NOMO-1 treated with dmso at 0.1 percent for 144 hours (cell line): ENCODE data around the gene NCKAP5L.
"Not testable (repeated sequence)": the region's sequence is repeated elsewhere in the genome, so short reads cannot be mapped to it uniquely, and the experiment has no call there.

ENCODE experiments used
- DNase-seq: peaks from one replicate; lab custom pipeline; 2025; ENCODE audit not compliant: unreplicated experiment; lab: John Stamatoyannopoulos, UW

Gene NCKAP5L

GRCh38 chr12:49865109-49865781 is 37.0 kb upstream of the NCKAP5L start:
- DNase-seq: no peak

DNA sequence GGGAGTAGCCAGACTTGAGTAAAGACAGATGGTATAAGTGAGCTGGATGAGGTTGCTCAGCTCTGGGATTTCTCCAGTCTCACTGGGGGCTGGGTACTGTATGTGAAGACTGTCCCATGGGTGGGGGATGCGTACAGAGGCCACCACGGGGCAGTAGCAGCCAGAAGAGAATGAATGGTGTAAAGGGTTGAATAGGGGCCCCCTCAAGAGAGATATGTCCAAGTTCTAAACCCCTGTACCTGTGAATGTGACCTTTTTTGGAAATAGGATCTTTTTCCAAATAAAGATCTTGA is 36.5 kb upstream of the NCKAP5L start:
- no peak for DNase-seq

GRCh38 chr12:49863946-49864797 is 36.0 kb upstream of the NCKAP5L start:
- DNase-seq: no peak

GRCh38 chr12:49860921-49861320 is 32.7 kb upstream of the NCKAP5L start:
- DNase-seq: not testable (repeated sequence)

- not testable (repeated sequence) for DNase-seq
Observed at GRCh38 chr12:49855890-49856289, 27.7 kb upstream of the NCKAP5L start.

- DNase-seq: no peak
Observed at GRCh38 chr12:49854976-49855375, 26.8 kb upstream of the NCKAP5L start.

DNA sequence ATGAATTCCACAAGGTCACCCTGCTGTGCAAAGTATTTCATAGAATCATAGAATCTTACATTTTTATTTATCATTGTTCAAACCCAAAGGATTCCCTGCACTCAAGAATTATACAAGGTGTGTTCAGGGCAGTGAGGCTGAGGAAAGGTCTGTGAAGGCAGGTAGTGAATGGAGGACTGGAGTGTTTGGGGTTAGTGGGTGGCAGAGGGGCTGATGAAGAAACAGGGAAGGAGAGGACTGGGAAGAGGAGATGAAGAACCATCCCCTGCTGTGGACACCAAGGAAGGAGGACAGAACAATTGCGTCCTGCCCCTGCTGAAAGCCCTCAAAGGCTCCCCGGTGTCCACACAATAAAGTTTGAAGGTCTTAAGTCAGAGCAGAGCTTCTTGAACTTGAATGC is 25.5 kb upstream of the NCKAP5L start:
- no peak for DNase-seq

DNA sequence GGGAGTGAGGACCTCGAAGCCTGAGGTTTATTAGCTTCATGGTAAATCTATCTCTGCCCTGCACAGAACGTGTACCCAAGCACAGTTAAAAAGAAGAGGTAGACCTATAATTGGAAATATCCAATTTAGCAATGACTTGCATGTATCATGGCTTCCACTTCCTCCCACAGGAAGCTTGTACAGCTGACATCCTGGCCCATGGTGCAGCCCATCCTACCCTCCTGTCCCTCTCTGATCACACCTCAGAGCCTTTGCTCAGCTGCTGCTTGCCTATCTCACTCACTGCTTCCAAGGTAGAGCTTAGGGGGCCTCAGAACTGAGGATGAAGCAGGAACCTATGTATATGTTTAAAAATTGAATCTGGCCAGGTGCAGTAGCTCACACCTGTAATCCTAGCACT is 18.9 kb upstream of the NCKAP5L start:
- no peak for DNase-seq

DNA sequence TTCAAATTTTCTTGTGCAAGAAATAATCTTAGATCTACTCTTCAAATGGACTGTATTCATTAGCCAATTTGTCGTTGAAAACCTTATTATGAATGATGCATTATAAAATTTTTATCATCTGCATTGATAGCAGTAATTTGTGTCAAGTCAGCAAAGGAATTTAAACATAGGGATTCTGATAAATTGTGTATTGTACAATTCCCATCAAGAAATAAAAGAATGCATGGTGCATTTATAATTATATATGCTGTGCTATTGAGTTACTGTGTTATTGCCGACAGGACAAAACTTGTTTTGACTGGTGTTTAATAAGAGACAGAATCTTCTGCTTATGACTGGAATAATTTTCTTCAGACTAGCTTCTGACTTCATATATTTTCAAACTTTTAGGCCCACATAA is 17.8 kb upstream of the NCKAP5L start:
- DNase-seq: no peak

GRCh38 chr12:49843876-49844437 is 15.7 kb upstream of the NCKAP5L start:
- no peak for DNase-seq

GRCh38 chr12:49843411-49843810 is 15.2 kb upstream of the NCKAP5L start:
- no peak for DNase-seq

- DNase-seq: peak; percentile 94
Observed at GRCh38 chr12:49842519-49843352, 14.5 kb upstream of the NCKAP5L start, which contains the start of gene BCDIN3D. Gene BCDIN3D, minus strand, starts transcription at chr12:49843106. Its CDS starts 19 bp downstream, at chr12:49843087.

GRCh38 chr12:49838973-49839633 is 10.9 kb upstream of the NCKAP5L start:
- no peak for DNase-seq

GRCh38 chr12:49832836-49833421 is 4.7 kb upstream of the NCKAP5L start:
- no peak for DNase-seq

DNA sequence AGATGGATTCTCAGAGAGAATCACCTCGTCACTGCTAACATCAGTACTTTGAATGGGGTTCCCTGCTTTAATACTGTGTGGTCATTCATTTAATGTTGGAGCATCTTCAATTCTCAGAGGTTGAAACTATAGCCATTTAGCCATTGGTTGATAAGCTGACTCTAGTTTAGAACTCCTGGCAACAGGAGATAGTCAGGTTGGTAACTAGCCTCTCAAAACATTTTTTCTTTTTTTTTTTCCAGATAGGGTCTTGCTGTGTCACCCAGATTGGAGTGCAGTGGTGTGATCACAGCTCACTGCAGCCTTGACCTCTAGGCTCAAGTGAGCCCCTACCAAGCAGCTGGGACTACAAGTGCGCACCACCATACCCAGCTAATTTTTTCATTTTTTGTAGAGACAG is 3.5 kb upstream of the NCKAP5L start:
- no peak for DNase-seq

DNA sequence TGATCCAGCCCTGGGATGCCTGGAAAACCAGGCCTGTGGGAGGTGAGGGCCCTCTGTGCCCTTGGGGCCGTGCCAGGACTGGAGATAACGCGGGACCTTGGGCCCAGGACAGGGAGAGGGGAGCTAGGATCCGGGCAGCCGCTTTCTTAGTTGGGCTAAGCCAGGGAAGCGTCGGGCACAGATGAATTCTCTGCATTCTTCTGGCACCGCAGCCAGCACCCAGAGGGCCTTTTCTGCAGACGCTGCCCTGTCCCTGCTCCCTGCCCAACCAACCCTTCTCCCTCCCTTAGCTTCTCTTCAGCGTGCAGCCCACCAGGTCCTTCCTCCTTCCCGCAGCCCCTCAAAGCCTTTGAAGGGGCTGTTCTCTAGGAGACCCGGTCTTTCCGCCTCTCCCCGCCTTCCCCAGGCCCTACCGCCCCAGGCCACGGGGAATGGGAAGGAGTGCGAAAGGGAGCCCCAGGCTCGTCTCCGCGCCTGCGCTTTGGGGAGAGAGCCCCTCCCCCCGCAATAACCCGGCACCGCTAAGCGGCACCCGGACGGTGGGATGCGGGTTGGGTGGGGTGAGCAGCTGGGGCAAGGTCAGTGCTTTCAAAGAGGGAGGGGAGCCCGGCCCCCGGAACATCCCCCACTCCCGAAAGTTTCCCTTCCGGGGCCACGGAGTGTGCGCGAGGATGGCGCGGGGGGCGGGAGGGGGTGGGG is 663 bp downstream of the NCKAP5L start:
- DNase-seq: no peak

- DNase-seq: no peak
Observed at GRCh38 chr12:49827051-49827400, 1.2 kb downstream of the NCKAP5L start.

DNA sequence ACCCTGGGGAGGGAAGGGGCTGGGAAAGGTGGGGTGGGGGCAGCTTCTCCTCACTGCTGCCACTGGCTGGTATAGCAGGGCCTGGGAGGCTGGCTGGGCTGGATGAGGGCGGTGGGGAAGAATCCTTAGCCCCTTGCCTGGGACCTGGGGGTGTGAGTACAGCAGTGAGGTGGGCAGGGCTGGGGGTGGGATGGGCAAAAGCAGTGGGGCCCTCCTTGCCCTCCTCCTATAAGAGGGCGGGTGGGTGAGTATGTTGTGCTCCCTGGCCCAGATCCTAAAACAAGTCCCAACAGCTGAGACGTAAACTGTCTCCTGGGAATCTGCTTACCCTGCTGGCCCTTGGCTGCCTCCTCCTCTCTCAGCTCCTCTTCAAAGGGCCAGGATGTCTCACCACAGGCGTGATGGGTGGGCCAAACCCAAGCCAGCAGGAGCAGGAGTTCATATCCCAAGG is 2.2 kb downstream of the NCKAP5L start:
- no peak for DNase-seq

GRCh38 chr12:49825360-49825970 is 2.7 kb downstream of the NCKAP5L start:
- peak; percentile 38 for DNase-seq
